ENCODE results near the gene ELL2. TPM values are rescaled to one million over a fixed set of nuclear protein-coding genes. Genes with fewer than 3 reads are reported as not detected.
A peak's percentile ranks its signal among the peaks of the same experiment; 100 is the strongest.

Gene ELL2
- polyA plus RNA-seq, 1 experiment, result 131 TPM

GRCh38 chr5:95962475-95962773 lies 773 bp upstream of the ELL2 start:
- H3K27me3 ChIP-seq (ENCODE audit: control insufficient read depth, insufficient read depth, low read length), result no peaks in the 10 kb centered on the region
- no peak for DNase-seq (ENCODE audit: low read depth, low spot score)
- no peak for TF ChIP-seq CTCF (IDR thresholded peaks at IDR 0.05; ENCODE audit: low read depth, low read length)
- CTCF ChIA-PET, result interaction anchor here (1.2 to 1.9 kb wide), 2 partner anchors 292 to 374 kb away, joined by 3 to 10 read pairs; no protein-coding TSS in a partner anchor
- POLR2A ChIA-PET, result interaction anchor here (1.0 to 1.7 kb wide), 3 partner anchors 11 to 53 kb away, joined by 3 to 4 read pairs (median 3); no protein-coding TSS in a partner anchor
- H3K4me3 ChIP-seq (ENCODE audit: low read depth, low read length), result peak overlapping the region; percentile 100; the same call in 1 of the 2 replicates
- H3K9me3 ChIP-seq (ENCODE audit: control insufficient read depth, insufficient read depth, low read length), result peaks cover 6% of the 10 kb centered on the region; the same call in 1 of the 2 replicates
- H3K27ac ChIP-seq (ENCODE audit: low read depth, low read length), result peak overlapping the region; percentile 80

GRCh38 chr5:95960667-95961616 lies 709 bp downstream of the ELL2 start:
- ChIA-PET POLR2A (interaction anchor here (0.6 to 1.7 kb wide), 8 partner anchors 12 to 375 kb away, joined by 3 to 8 read pairs (median 3); no protein-coding TSS in a partner anchor), CTCF (interaction anchor here (1.2 to 4.1 kb wide), 2 partner anchors 294 to 375 kb away, joined by 3 to 18 read pairs; no protein-coding TSS in a partner anchor)
- H3K27ac ChIP-seq (ENCODE audit: low read depth, low read length), result peak overlapping the region; percentile 91
- peak; percentile 43 for DNase-seq (ENCODE audit: low read depth, low spot score)
- H3K4me3 ChIP-seq (ENCODE audit: low read depth, low read length), result peak overlapping the region; percentile 100
- TF ChIP-seq CTCF (IDR thresholded peaks at IDR 0.05; ENCODE audit: low read depth, low read length), result peak; percentile 57
- no peaks in the 10 kb centered on the region for H3K27me3 ChIP-seq (ENCODE audit: control insufficient read depth, insufficient read depth, low read length)
- peaks cover 6% of the 10 kb centered on the region; the same call in 1 of the 2 replicates for H3K9me3 ChIP-seq (ENCODE audit: control insufficient read depth, insufficient read depth, low read length)

- Histone ChIP-seq H3K4me3 (ENCODE audit: low read depth, low read length) (peak overlapping the region; percentile 100), H3K27me3 (ENCODE audit: control insufficient read depth, insufficient read depth, low read length) (no peaks in the 10 kb centered on the region), H3K27ac (ENCODE audit: low read depth, low read length) (peak overlapping the region; percentile 91), H3K9me3 (ENCODE audit: control insufficient read depth, insufficient read depth, low read length) (peaks cover 6% of the 10 kb centered on the region; the same call in 1 of the 2 replicates)
- no peak for TF ChIP-seq CTCF (IDR thresholded peaks at IDR 0.05; ENCODE audit: low read depth, low read length)
- DNase-seq (ENCODE audit: low read depth, low spot score), result no peak
- CTCF ChIA-PET, result interaction anchor here (0.9 to 4.1 kb wide), 3 partner anchors 257 to 376 kb away, joined by 3 to 18 read pairs (median 3); no protein-coding TSS in a partner anchor
- POLR2A ChIA-PET, result interaction anchor here (0.6 to 2.2 kb wide), 8 partner anchors 10 to 376 kb away, joined by 3 to 9 read pairs (median 4); no protein-coding TSS in a partner anchor
Measured at GRCh38 chr5:95959888-95960666, 1.6 kb downstream of the ELL2 start.

- Histone ChIP-seq H3K27ac (ENCODE audit: low read depth, low read length) (peak overlapping the region; percentile 91), H3K4me3 (ENCODE audit: low read depth, low read length) (peak overlapping the region; percentile 100), H3K9me3 (ENCODE audit: control insufficient read depth, insufficient read depth, low read length) (peaks cover 6% of the 10 kb centered on the region; the same call in 1 of the 2 replicates), H3K27me3 (ENCODE audit: control insufficient read depth, insufficient read depth, low read length) (no peaks in the 10 kb centered on the region)
- DNase-seq (ENCODE audit: low read depth, low spot score), result no peak
- POLR2A ChIA-PET, result interaction anchor here (0.6 to 2.2 kb wide), 6 partner anchors 9 to 338 kb away, joined by 4 to 9 read pairs (median 5); no protein-coding TSS in a partner anchor
- TF ChIP-seq CTCF (IDR thresholded peaks at IDR 0.05; ENCODE audit: low read depth, low read length), result no peak
- CTCF ChIA-PET, result interaction anchor here (0.9 to 4.1 kb wide), 3 partner anchors 258 to 377 kb away, joined by 3 to 18 read pairs (median 3); no protein-coding TSS in a partner anchor
Measured at GRCh38 chr5:95959051-95959887, 2.4 kb downstream of the ELL2 start.
